ENCODE measurements around the gene PTPRE.

DNA sequence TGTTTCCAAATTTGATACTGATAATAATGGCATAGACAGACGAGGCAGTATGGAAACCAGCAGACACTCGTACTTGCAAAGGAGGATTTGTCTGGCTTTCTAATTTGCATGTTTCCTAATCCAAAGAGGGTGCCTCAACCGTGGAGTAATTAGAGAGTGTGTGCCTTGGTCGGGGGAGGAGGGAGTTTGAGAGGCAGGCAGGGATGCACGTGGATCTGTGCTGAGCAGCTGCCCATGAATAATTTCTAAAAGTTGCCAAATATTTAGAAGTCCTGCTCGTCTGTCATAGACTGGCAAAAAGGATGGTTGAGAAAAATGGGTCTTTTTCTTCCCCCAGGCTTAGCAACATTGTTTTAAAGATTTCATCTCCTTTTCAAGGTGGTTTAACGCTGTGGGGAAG lies 69.4 kb downstream of the PTPRE start:
- TF ChIP-seq, protein P1, sequence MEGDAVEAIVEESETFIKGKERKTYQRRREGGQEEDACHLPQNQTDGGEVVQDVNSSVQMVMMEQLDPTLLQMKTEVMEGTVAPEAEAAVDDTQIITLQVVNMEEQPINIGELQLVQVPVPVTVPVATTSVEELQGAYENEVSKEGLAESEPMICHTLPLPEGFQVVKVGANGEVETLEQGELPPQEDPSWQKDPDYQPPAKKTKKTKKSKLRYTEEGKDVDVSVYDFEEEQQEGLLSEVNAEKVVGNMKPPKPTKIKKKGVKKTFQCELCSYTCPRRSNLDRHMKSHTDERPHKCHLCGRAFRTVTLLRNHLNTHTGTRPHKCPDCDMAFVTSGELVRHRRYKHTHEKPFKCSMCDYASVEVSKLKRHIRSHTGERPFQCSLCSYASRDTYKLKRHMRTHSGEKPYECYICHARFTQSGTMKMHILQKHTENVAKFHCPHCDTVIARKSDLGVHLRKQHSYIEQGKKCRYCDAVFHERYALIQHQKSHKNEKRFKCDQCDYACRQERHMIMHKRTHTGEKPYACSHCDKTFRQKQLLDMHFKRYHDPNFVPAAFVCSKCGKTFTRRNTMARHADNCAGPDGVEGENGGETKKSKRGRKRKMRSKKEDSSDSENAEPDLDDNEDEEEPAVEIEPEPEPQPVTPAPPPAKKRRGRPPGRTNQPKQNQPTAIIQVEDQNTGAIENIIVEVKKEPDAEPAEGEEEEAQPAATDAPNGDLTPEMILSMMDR (optimal IDR thresholded peaks at IDR 0.05 in 1 of 3, IDR thresholded peaks at IDR 0.05 in 1 of 3, conservative IDR thresholded peaks at IDR 0.05 in 1 of 3; ENCODE audit: extremely low read depth in 1 of 3, insufficient read depth in 2 of 3, low read length in 3 of 3), result no peak
- no peak for TF ChIP-seq EZH2 (IDR thresholded peaks at IDR 0.05; ENCODE audit: low read length)

All from keratinocyte (primary cell).